Stimulated activated CD4-positive, alpha-beta T cell treated with anti-CD3 and anti-CD28 coated beads, Interleukin-12 subunit alpha, Interleukin-12 subunit beta, amount 100 ng/mL, for 24 hours (primary cell): ENCODE results near the gene MAP3K7CL.
"Not testable (repeated sequence)": the region's sequence is repeated elsewhere in the genome, so short reads cannot be mapped to it uniquely, and the experiment has no call there.

Experiments used
- DNase-seq, 2 experiments: peaks; one replicate each; pipeline ENCODE4 v3.0.0-alpha.2; 2020; ENCODE audit warnings: low read depth in 2 of 2

The MAP3K7CL gene

GRCh38 chr21:29167481-29167880 lies 37.0 kb downstream of the MAP3K7CL start:
- not testable (repeated sequence) for DNase-seq

DNA sequence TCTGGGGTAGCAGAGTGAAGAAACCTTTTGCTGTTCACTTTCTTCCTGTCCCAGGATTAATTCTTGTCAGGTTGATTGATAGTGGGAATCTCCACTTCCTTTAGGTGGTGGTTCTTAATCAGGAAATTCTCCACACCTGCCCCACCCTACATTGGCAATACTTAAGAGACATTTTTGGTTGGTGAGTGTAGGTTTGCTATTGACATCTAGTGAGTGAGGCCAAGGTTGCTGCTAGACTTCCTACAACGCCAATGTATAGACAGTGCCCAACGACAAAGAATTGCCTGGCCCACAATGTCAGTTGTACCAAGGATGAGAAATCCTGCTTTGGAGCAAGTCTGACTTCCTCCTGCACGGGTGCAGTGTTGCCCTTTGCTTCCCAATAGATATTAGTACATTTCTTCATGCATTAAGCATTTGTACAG lies 38.5 kb downstream of the MAP3K7CL start:
- DNase-seq: no peak

- no peak for DNase-seq
Measured at GRCh38 chr21:29170944-29171343, 40.5 kb downstream of the MAP3K7CL start.

DNA sequence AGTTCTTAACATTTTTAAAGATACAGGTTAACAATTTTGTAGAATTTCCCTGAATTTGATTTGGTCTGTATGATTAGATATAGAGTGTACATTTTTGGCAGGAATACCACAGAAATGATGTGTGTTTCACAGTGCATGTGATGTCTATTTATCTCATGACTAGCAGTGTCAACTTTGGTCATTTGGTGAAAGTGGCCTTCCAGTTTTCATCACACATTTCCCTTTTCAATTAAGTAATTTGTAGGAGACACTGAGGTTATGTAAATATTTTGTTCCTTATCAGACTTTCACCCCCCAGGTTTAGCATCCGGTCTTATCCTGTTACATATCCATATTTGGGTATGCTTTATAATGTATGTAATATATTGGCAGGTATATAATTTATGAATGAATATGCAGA lies 41.8 kb downstream of the MAP3K7CL start:
- no peak for DNase-seq

GRCh38 chr21:29174607-29175013 lies 44.2 kb downstream of the MAP3K7CL start:
- no peak for DNase-seq

DNA sequence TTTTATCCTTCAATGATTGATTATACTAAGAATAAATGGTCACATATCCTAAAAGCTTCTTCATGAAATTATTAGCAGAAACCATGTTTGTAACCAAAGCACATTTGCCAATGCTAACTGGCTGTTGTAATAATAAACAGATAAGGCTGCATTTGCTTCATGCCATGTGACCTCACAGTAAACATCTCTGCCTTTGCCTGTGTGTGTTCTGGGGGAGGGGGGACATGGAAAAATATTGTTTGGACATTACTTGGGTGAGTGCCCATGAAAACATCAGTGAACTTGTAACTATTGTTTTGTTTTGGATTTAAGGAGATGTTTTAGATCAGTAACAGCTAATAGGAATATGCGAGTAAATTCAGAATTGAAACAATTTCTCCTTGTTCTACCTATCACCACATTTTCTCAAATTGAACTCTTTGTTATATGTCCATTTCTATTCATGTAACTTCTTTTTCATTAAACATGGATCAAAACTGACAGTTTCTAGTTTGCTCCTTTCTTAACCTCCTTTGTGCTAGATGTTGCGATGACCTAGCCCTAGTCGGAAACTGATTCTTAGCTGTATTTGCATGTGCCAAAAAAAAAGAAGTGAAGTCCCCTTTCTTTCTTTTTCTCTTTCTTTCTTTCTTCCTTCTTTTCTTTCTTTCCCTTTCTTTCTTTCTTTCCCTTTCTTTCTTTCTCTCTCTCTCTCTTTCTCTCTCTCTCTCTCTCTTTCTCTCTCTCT lies 45.1 kb downstream of the MAP3K7CL start:
- no peak for DNase-seq

GRCh38 chr21:29176471-29177120 lies 46.2 kb downstream of the MAP3K7CL start:
- DNase-seq: no peak

DNA sequence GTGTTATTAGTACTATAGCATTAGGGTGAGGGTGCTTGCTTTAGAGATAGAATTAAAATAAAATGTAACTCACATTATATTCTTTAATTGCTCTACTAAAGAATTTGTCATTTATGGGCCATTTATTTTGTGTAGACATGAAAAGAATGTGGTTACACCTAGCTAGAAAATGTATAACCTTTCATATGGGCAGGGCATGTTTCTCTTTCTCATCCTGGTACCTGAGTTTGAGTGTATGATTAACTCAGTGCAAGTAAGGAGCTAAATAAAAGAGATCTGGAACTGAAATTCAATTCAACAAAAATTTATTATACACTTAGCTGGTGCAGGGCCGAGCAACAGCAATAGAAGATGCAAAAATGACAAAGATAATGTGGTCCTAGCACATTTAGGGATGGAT lies 47.4 kb downstream of the MAP3K7CL start:
- no peak for DNase-seq

DNA sequence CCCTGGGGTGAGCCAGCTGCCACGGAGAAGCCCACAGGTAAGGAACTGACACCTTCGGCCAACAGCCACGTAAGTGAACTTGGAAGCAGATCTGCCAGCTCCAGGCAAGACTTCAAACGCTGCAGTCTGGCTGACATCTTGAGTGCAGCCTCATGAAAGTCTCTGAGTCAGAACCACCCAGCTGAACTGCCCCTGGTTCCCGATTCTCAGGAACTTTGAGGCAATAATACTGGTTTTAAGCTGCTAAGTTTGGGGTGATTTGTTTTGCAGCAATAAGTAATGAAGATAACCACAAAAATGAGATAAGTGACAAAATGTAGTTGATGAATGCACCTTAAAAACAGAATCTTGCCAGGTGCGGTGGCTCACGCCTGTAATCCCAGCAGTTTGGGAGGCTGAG lies 48.5 kb downstream of the MAP3K7CL start:
- DNase-seq: no peak

GRCh38 chr21:29179503-29179902 lies 49.1 kb downstream of the MAP3K7CL start:
- DNase-seq: no peak

GRCh38 chr21:29181799-29182470 lies 51.5 kb downstream of the MAP3K7CL start:
- DNase-seq: no peak

- no peak for DNase-seq
Measured at GRCh38 chr21:29182691-29183092, 52.2 kb downstream of the MAP3K7CL start.

GRCh38 chr21:29184037-29184436 lies 53.6 kb downstream of the MAP3K7CL start:
- no peak for DNase-seq

DNA sequence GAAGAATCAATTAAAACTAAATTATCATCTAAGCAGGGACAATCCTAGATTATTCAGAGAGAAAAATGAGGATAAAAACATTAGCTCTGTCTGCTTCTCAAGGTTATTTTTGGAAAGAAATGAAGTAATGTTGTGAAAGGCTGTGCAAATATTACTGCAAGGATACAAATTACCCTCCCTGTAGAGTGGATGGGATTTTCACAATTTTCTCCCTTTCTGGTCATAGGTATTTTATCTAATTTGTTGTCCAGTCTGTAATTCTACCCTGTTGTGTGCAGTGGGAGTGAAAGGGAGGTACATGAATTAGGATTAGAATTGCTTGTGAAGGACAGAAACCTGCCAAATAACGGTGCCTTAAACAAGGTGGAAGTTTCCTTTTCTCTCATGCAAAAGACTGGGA lies 54.7 kb downstream of the MAP3K7CL start:
- DNase-seq: no peak

DNA sequence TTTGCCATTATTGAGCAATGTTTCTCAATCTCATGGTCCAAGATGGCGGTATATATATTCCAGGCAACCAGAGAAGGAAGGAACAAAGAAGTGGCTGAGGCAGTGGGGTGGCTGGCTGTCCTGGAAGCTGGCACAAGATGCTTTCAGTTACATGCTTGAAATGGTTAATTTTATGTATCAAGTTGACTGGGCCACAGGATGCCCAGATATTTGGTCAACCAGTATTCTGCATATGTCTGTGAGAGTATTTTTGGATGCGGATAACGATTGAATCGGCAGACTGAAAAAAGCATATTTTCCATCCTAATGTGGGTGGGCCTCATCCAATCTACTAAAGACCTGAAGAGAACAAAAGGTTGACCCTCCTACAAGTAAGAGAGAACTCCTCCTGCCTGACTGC lies 55.2 kb downstream of the MAP3K7CL start:
- DNase-seq: no peak

DNA sequence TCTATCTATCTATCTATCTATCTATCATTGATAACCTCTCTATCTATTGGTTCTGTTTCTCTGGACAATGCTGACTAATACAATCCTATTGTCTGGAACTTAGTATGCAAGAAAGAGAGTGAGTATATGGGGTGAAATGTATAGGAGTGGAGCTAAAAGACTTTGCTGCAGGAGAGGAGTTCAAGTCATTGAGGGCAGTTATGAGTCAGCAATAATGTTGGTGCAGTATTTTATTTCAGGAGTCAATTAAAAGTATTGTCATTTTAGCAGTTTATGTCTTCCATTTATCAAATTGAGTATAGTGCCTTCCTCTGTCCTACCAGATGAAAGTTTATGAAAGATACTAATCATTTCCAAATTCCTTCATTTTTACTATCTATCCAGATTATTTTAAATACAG lies 55.8 kb downstream of the MAP3K7CL start:
- no peak for DNase-seq

- DNase-seq: no peak
Measured at GRCh38 chr21:29187944-29188343, 57.5 kb downstream of the MAP3K7CL start.

DNA sequence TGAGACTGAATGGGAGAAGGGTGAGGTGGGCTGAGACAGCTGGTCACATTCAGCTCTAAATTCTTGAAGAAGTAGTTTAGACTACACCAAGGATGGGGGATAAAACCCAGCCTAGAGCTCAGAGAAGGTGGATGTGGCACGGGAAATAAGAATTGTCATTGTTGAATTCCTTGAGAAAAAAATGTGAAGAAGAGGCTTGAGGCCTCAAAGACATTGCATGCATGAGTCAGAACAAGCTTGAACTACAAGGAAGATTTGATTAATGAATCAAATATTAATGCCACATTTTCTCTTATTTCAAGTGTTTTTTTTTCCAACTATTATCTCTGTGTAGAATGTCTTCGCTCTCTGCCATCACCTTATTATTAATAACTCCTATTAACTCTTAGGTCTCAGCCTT lies 58.9 kb downstream of the MAP3K7CL start:
- no peak for DNase-seq

GRCh38 chr21:29190923-29191331 lies 60.5 kb downstream of the MAP3K7CL start:
- no peak for DNase-seq

- DNase-seq: no peak
Measured at GRCh38 chr21:29193072-29193471, 62.6 kb downstream of the MAP3K7CL start.

DNA sequence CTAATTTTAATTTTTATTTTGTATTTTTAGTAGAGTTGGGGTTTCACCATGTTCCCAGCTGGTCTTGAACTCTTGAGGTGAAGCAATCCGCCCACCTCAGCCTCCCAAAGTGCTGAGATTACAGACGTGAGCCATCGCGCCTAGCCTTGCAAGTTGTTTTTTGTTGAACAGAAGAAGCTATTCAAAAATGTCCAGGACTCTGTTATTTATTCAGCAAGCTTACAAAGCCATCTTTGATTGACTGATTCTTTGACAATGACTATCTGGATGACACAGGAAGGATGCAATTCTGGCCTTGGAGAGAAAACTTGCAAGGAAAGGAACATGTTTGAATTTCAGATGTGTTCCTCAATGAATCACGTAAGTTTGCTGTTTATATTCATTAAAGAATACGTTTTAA lies 63.5 kb downstream of the MAP3K7CL start:
- no peak for DNase-seq

DNA sequence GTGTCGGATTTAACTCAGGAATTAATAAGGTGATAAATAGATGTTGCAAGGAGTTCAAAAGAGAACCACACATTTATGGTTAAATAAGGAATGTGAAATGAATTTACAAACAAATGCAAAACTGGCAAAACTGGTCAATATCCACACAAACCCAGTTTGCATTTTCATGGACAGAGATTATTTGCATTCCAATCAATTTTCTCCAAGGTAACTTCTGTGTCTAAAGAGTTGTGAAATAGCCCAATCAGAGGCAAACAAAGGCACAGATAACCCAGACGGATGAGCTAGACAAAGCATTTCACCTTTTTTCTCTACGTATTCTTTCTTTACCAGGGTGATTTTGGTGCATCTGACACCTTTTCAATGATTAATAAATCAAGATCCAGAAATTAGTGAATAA lies 63.9 kb downstream of the MAP3K7CL start:
- DNase-seq: no peak

DNA sequence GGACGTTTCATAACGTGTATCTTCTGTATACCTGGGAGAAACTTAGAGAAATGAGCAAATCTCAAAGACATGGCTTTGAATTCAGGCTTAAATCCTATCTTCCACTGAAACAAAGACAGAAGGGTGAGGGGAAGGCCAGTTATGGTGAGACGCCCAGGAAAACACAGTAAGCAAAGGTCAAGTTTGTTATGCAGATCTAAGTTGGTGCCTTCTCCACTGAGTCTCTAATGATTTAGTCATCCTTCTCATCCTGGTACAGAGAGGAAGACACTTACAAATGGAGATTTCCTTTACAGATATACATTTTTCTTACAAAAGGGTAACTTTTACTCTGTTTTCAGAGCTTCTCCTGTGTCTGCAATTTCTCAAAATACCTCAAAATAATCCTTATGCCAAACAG lies 64.4 kb downstream of the MAP3K7CL start:
- DNase-seq: no peak
